Heart right ventricle (tissue), 16 donors: ENCODE results near the gene ADAMTSL2. TPM values are rescaled to one million over a fixed set of nuclear protein-coding genes. Genes with fewer than 3 reads are reported as not detected.

Experiments used
- ATAC-seq, 8 donors: fragments of 200-7000 bp; cut with Tn5 transposase; one replicate each; pipeline ENCODE4 v1.9.1; 2020; ENCODE audit warnings: mild to moderate bottlenecking in 8 of 8, moderate library complexity in 8 of 8, moderate number of reproducible peaks in 1 of 8
- DNase-seq, 2 donors: peaks; one replicate each; pipeline ENCODE4 v3.0.0-alpha.2; 2020
- H3K27ac ChIP-seq, 10 donors: fragments of 200-600 bp; sonication (generic) in 2 of 10; one replicate each; pipeline versions ENCODE4 v1.5.0 to v1.8.0; 2020 to 2022; ENCODE audit warnings: mild to moderate bottlenecking in 3 of 10
- H3K27me3 ChIP-seq, 7 donors: fragments of 200-600 bp; one replicate each; pipeline ENCODE4 v1.8.0; 2021 to 2022; ENCODE audit warnings: mild to moderate bottlenecking in 2 of 7
- H3K36me3 ChIP-seq, 9 donors: fragments of 200-600 bp; sonication (generic) in 1 of 9; one replicate each; pipeline versions ENCODE4 v1.5.0 to v1.8.0; 2020 to 2022; ENCODE audit warnings: mild to moderate bottlenecking in 2 of 9
- H3K4me1 ChIP-seq, 9 donors: fragments of 200-600 bp; sonication (generic) in 1 of 9; one replicate each; pipeline versions ENCODE4 v1.5.0 to v1.8.0; 2020 to 2022; ENCODE audit warnings: mild to moderate bottlenecking in 4 of 9
- H3K4me3 ChIP-seq, 10 donors: fragments of 200-600 bp; sonication (generic) in 2 of 10; one replicate each; pipeline versions ENCODE4 v1.5.0 to v1.8.0; 2020 to 2022; ENCODE audit warnings: mild to moderate bottlenecking in 7 of 10, moderate library complexity in 2 of 10
- H3K9me3 ChIP-seq, 11 donors: fragments of 200-600 bp in 10 of 11; sonication (generic) in 2 of 11; one replicate each; pipeline versions ENCODE4 v1.5.0 to v1.8.0; 2013 to 2022; ENCODE audit warnings: mild to moderate bottlenecking in 2 of 11, control low read depth in 1 of 11, moderate library complexity in 1 of 11
- CTCF ChIP-seq, 9 donors: fragments of 200-600 bp; sonication (generic) in 2 of 9; IDR thresholded peaks; one replicate each; pipeline versions ENCODE4 v1.5.0 to v1.8.0; 2021 to 2022; ENCODE audit warnings: antibody characterized with exemption in 9 of 9, mild to moderate bottlenecking in 5 of 9, moderate library complexity in 1 of 9
- WGBS, 2 donors: extraction: QIAGEN DNeasy Blood & Tissue Kit; methylation state at CpG; one replicate each; pipeline ENCODE4 v1.1.7; 2013; ENCODE audit warnings: inconsistent platforms in 1 of 2; 5-methylcytosine and 5-hydroxymethylcytosine counted together
- intact Hi-C, 10 donors: fragments of 100-400 bp; cut with DNase I; formaldehyde crosslinking; loops; one replicate each; pipeline versions ENCODE4 v1.11.1 to v1.14.2; 2022
- polyA plus RNA-seq, 2 donors: library from polyadenylated mRNA; stranded (reverse); fragments of 200-250 nt; gene quantifications; one replicate each; pipeline ENCODE4 v1.2.3, GENCODE V29; 2013
- total RNA-seq, 10 donors: library from RNA; stranded (reverse); fragmentation: NEBNext Ultra II Directional in 3 of 10; extraction: Animal tissue kit (Norgen Biotek cat#: 25700) in 3 of 10; gene quantifications; one replicate each; pipeline versions ENCODE4 v1.2.1 to v1.2.4, GENCODE V29; 2021 to 2023
- donor health status: Arrhythmogenic right ventricular cardiomyopathy.
- donor health status: ischemic (EF 13 %, LVEDD 7.1; RV severe dilation, severe dysfunction).
- donor health status: healthy with polysubstance abuse.
- donor health status: DM: no; HTN: yes; CAD: no.
- donor health status: DM: no; HTN: no; CAD: no.
- donor health status: ischemic (EF 25% LVEDD 6.9; RV normal size, moderate dysfunction).
- donor health status: ischemic (EF 25% LVEDD 5.7; RV mildly dilated, moderate dysfunction).
- donor health status: healthy.
- donor health status: DM: yes; HTN: yes; CAD: no.
- donor health status: Ischemic cardiomyopathy.
- donor health status: ischemic (EF 35%, LVEDD 5.7; RV mildly dilated, moderate dysfunction).
- donor health status: nonischemic (EF 11% LVEDD 7.7; RV severe dilation, severe dysfunction).
- donor health status: DM: yes; HTN: yes; CAD: no.
- donor health status: PGD.
- donor health status: ischemic (EF 29% LVEDD 5.4; RV normal size, mild dysfunction).
- donor health status: nonischemic (EF 23%, LVEDD 6.1; RV moderate dilation, normal function).

Gene ADAMTSL2
- total and polyA plus RNA-seq, 12 donors: 2.0 to 9.1 (median 4.5) TPM

GRCh38 chr9:133622555-133622954, 88.1 kb downstream of the ADAMTSL2 start:
- Histone ChIP-seq H3K4me3 (no peak overlapping the region), H3K27me3 (peaks cover 0 to 57% (median 41%) of the 10 kb centered on the region in 7 donors), H3K36me3 (no peaks in the 10 kb centered on the region), H3K27ac (no peak overlapping the region), H3K9me3 (peaks cover 0 to 23% (median 5%) of the 10 kb centered on the region in 11 donors), H3K4me1 (no peaks in the 10 kb centered on the region)
- no peak for TF ChIP-seq CTCF (IDR thresholded peaks at IDR 0.05)
- intact Hi-C loops: no loop called here
- 48 to 68% methylated on average over 5 of the region's 5 CpGs for WGBS, 2 donors
- DNase-seq (no peak), ATAC-seq (no peak)

Other genes with a start within 250 kb of the ADAMTSL2 start
- 10 to 100 TPM in 7 of 10 donors, 1 to 10 TPM in 3; 9.1 to 14.2 (median 11.3) TPM for gene SURF6, start 198.5 kb upstream of the ADAMTSL2 start, total RNA-seq
- 10 to 100 TPM; 13.3 to 14.8 TPM for gene SURF6, start 198.5 kb upstream of the ADAMTSL2 start, polyA plus RNA-seq
- gene MED22, start 186.6 kb upstream of the ADAMTSL2 start, total RNA-seq: 10 to 100 TPM; 11.9 to 21.1 (median 17.4) TPM
- 10 to 100 TPM; 10.2 to 23.6 TPM for gene MED22, start 186.6 kb upstream of the ADAMTSL2 start, polyA plus RNA-seq
- gene RPL7A, start 186.5 kb upstream of the ADAMTSL2 start, total RNA-seq: 1,000 to 10,000 TPM in 3 of 10 donors, 100 to 1,000 TPM in 7; 859 to 1,268 (median 927) TPM
- 1,000 to 10,000 TPM in 1 of 2 donors, 100 to 1,000 TPM in 1; 903 to 3,182 TPM for gene RPL7A, start 186.5 kb upstream of the ADAMTSL2 start, polyA plus RNA-seq
- gene SURF1, start 178.2 kb upstream of the ADAMTSL2 start, total RNA-seq: 10 to 100 TPM; 41.7 to 75.0 (median 58.2) TPM
- 10 to 100 TPM; 83.9 to 85.4 TPM for gene SURF1, start 178.2 kb upstream of the ADAMTSL2 start, polyA plus RNA-seq
- gene SURF2, start 178.2 kb upstream of the ADAMTSL2 start, total RNA-seq: 10 to 100 TPM in 9 of 10 donors, 1 to 10 TPM in 1; 9.7 to 16.0 (median 14.1) TPM
- 10 to 100 TPM; 31.5 to 44.8 TPM for gene SURF2, start 178.2 kb upstream of the ADAMTSL2 start, polyA plus RNA-seq
- 100 to 1,000 TPM in 1 of 10 donors, 10 to 100 TPM in 9; 56.1 to 104 (median 64.2) TPM for gene SURF4, start 158.6 kb upstream of the ADAMTSL2 start, total RNA-seq
- gene SURF4, start 158.6 kb upstream of the ADAMTSL2 start, polyA plus RNA-seq: 100 to 1,000 TPM in 1 of 2 donors, 10 to 100 TPM in 1; 21.5 to 113 TPM
- gene STKLD1, start 158.3 kb upstream of the ADAMTSL2 start, total RNA-seq: 1 to 10 TPM in 3 of 10 donors, under 1 TPM in 5, not detected in 2; 0.20 to 1.7 (median 0.68) TPM
- gene STKLD1, start 158.3 kb upstream of the ADAMTSL2 start, polyA plus RNA-seq: 1 to 10 TPM in 1 of 2 donors, under 1 TPM in 1; 0.17 to 1.5 TPM
- 10 to 100 TPM in 8 of 10 donors, 1 to 10 TPM in 2; 9.3 to 20.8 (median 10.9) TPM for gene REXO4, start 116.7 kb upstream of the ADAMTSL2 start, total RNA-seq
- 10 to 100 TPM; 11.8 to 19.1 TPM for gene REXO4, start 116.7 kb upstream of the ADAMTSL2 start, polyA plus RNA-seq
- gene ADAMTS13, start 112.3 kb upstream of the ADAMTSL2 start, total RNA-seq: 1 to 10 TPM; 2.2 to 4.8 (median 3.5) TPM
- gene ADAMTS13, start 112.3 kb upstream of the ADAMTSL2 start, polyA plus RNA-seq: 10 to 100 TPM in 1 of 2 donors, 1 to 10 TPM in 1; 1.5 to 17.8 TPM
- gene CACFD1, start 74.7 kb upstream of the ADAMTSL2 start, total RNA-seq: 10 to 100 TPM in 9 of 10 donors, 1 to 10 TPM in 1; 8.8 to 12.6 (median 10.8) TPM
- gene CACFD1, start 74.7 kb upstream of the ADAMTSL2 start, polyA plus RNA-seq: 10 to 100 TPM; 10.0 to 17.3 TPM
- 1 to 10 TPM; 1.3 to 7.0 (median 2.2) TPM for gene SLC2A6, start 55.6 kb upstream of the ADAMTSL2 start, total RNA-seq
- 1 to 10 TPM; 4.9 to 5.6 TPM for gene SLC2A6, start 55.6 kb upstream of the ADAMTSL2 start, polyA plus RNA-seq
- not detected for gene MYMK, start 9.7 kb upstream of the ADAMTSL2 start, total RNA-seq
- gene MYMK, start 9.7 kb upstream of the ADAMTSL2 start, polyA plus RNA-seq: not detected
- gene FAM163B, start 74.7 kb downstream of the ADAMTSL2 start, total RNA-seq: not detected
- under 1 TPM in 1 of 2 donors, not detected in 1; 0.19 TPM for gene FAM163B, start 74.7 kb downstream of the ADAMTSL2 start, polyA plus RNA-seq
- gene DBH, start 101.7 kb downstream of the ADAMTSL2 start, total RNA-seq: under 1 TPM in 1 of 10 donors, not detected in 9; 0.09 TPM
- gene DBH, start 101.7 kb downstream of the ADAMTSL2 start, polyA plus RNA-seq: under 1 TPM in 1 of 2 donors, not detected in 1; 0.01 TPM
- gene SARDH, start 203.6 kb downstream of the ADAMTSL2 start, total RNA-seq: 1 to 10 TPM in 2 of 10 donors, under 1 TPM in 8; 0.28 to 1.8 (median 0.68) TPM
- gene SARDH, start 203.6 kb downstream of the ADAMTSL2 start, polyA plus RNA-seq: under 1 TPM; 0.38 to 0.44 TPM